MM.1S (cell line): ENCODE results near the gene CAPN10.

ENCODE experiments used
- DNase-seq: peaks from one replicate; pipeline ENCODE4 v3.0.0-alpha.2; 2015
- H2AFZ ChIP-seq: fragments of 300-600 bp; sonication (generic); 2 replicates; pipeline ENCODE4 v1.6.0; 2016; ENCODE audit warnings: antibody characterized with exemption, low read length
- H3F3A ChIP-seq: fragments of 300-600 bp; sonication (generic); 2 replicates; pipeline ENCODE4 v1.6.1; 2016; ENCODE audit warnings: mild to moderate bottlenecking, antibody characterized with exemption, low read length, moderate library complexity, mixed read lengths; ENCODE audit not compliant: insufficient read depth
- H3K27ac ChIP-seq: fragments of 300-600 bp; sonication (generic); 2 replicates; pipeline ENCODE4 v1.5.1; 2016; ENCODE audit warnings: mild to moderate bottlenecking, low read length
- H3K27me3 ChIP-seq: fragments of 300-600 bp; sonication (generic); replicated peaks from 2 replicates; pipeline ENCODE4 v1.6.0; 2016; ENCODE audit warnings: low read length; ENCODE audit not compliant: insufficient read depth
- H3K36me3 ChIP-seq: fragments of 300-600 bp; sonication (generic); replicated peaks from 2 replicates; pipeline ENCODE4 v1.6.1; 2016; ENCODE audit warnings: mild to moderate bottlenecking, low read length, mixed read lengths; ENCODE audit not compliant: insufficient read depth
- H3K4me1 ChIP-seq: fragments of 300-600 bp; sonication (generic); 2 replicates; pipeline ENCODE4 v1.6.1; 2016; ENCODE audit warnings: low read length, mixed read lengths
- H3K4me2 ChIP-seq: fragments of 300-600 bp; sonication (generic); 2 replicates; pipeline ENCODE4 v1.6.0; 2016; ENCODE audit warnings: low read depth, low read length
- H3K4me3 ChIP-seq: fragments of 300-600 bp; sonication (generic); 2 replicates; pipeline ENCODE4 v1.5.1; 2016; ENCODE audit warnings: low read length, mixed read lengths
- H3K79me2 ChIP-seq: fragments of 300-600 bp; sonication (generic); 2 replicates; pipeline ENCODE4 v1.6.1; 2016; ENCODE audit warnings: mixed run types, low read length, mixed read lengths
- H3K9ac ChIP-seq: fragments of 300-600 bp; sonication (generic); 2 replicates; pipeline ENCODE4 v1.6.1; 2016; ENCODE audit warnings: low read length, mixed read lengths
- H3K9me2 ChIP-seq: fragments of 300-600 bp; sonication (generic); replicated peaks from 2 replicates; pipeline ENCODE4 v1.6.1; 2016; ENCODE audit warnings: mild to moderate bottlenecking, low read length, mixed read lengths; ENCODE audit not compliant: insufficient read depth
- H3K9me3 ChIP-seq: fragments of 300-600 bp; sonication (generic); replicated peaks from 2 replicates; pipeline ENCODE4 v1.6.1; 2016; ENCODE audit warnings: mild to moderate bottlenecking, low read length, mixed read lengths; ENCODE audit not compliant: insufficient read depth
- H4K20me1 ChIP-seq: fragments of 300-600 bp; sonication (generic); 2 replicates; pipeline ENCODE4 v1.6.1; 2016; ENCODE audit warnings: mild to moderate bottlenecking, low read length, moderate library complexity, mixed read lengths; ENCODE audit not compliant: insufficient read depth
- EZH2 ChIP-seq: fragments of 300-600 bp; sonication (generic); optimal IDR thresholded peaks from 2 replicates; pipeline ENCODE3; 2017; ENCODE audit warnings: low read depth, mild to moderate bottlenecking, antibody characterized with exemption, low read length, mixed read lengths
- EZH2phosphoT487 ChIP-seq: fragments of 300-600 bp; sonication (generic); IDR thresholded peaks from 2 replicates; pipeline ENCODE4 v1.6.1; 2018; ENCODE audit warnings: antibody characterized with exemption, low read length
- TF ChIP-seq, protein P1 (sequence below): fragments of 300-600 bp; sonication (generic); IDR thresholded peaks from 2 replicates; pipeline ENCODE4 v1.5.1; 2016; ENCODE audit warnings: antibody characterized with exemption, low read length, mixed read lengths

CAPN10 gene

GRCh38 chr2:240577281-240578109 lies 9.0 kb upstream of the CAPN10 start:
- no peak overlapping the region for H3K9ac ChIP-seq
- no peaks in the 10 kb centered on the region for H3K27me3 ChIP-seq
- H3K36me3 ChIP-seq: no peaks in the 10 kb centered on the region
- no peak for DNase-seq
- TF ChIP-seq EZH2 (no peak), EZH2phosphoT487 (no peak)
- TF ChIP-seq, protein P1, sequence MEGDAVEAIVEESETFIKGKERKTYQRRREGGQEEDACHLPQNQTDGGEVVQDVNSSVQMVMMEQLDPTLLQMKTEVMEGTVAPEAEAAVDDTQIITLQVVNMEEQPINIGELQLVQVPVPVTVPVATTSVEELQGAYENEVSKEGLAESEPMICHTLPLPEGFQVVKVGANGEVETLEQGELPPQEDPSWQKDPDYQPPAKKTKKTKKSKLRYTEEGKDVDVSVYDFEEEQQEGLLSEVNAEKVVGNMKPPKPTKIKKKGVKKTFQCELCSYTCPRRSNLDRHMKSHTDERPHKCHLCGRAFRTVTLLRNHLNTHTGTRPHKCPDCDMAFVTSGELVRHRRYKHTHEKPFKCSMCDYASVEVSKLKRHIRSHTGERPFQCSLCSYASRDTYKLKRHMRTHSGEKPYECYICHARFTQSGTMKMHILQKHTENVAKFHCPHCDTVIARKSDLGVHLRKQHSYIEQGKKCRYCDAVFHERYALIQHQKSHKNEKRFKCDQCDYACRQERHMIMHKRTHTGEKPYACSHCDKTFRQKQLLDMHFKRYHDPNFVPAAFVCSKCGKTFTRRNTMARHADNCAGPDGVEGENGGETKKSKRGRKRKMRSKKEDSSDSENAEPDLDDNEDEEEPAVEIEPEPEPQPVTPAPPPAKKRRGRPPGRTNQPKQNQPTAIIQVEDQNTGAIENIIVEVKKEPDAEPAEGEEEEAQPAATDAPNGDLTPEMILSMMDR: no peak
- H3K4me3 ChIP-seq: no peak overlapping the region
- H3K4me2 ChIP-seq: no peak overlapping the region
- no peaks in the 10 kb centered on the region for H3K9me2 ChIP-seq
- peaks cover 32% of the 10 kb centered on the region for H3K4me1 ChIP-seq
- peaks cover 27% of the 10 kb centered on the region for H3F3A ChIP-seq
- H2AFZ ChIP-seq: no peak overlapping the region
- peaks cover 23% of the 10 kb centered on the region for H3K79me2 ChIP-seq
- H4K20me1 ChIP-seq: no peaks in the 10 kb centered on the region
- H3K9me3 ChIP-seq: no peaks in the 10 kb centered on the region
- peak overlapping the region; percentile 99; the same call in 1 of the 2 replicates for H3K27ac ChIP-seq

DNA sequence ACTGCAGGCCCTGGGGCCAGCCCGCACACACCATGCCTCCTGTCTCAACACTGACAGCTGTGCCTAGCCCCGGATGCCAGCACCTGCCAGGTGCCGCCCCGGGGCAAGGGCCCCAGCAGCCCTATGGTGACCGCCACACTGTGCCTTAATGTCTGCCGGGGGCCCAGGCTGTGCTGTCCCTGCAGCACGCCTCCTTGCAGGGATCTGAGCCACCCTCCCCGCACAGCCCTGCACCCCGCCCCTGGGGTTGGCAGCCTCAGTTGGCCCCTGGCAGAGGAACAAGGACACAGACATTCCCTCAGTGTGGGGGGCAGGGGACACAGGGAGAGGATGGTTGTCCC lies 8.5 kb upstream of the CAPN10 start:
- Histone ChIP-seq H3K4me1 (peaks cover 38% of the 10 kb centered on the region), H3K9me3 (no peaks in the 10 kb centered on the region), H3K4me2 (no peak overlapping the region), H3K4me3 (no peak overlapping the region), H3F3A (peaks cover 27% of the 10 kb centered on the region), H3K9me2 (no peaks in the 10 kb centered on the region), H4K20me1 (no peaks in the 10 kb centered on the region), H3K36me3 (no peaks in the 10 kb centered on the region), H3K79me2 (peaks cover 23% of the 10 kb centered on the region), H3K27ac (peak overlapping the region; percentile 99; the same call in 1 of the 2 replicates), H2AFZ (no peak overlapping the region), H3K9ac (no peak overlapping the region), H3K27me3 (no peaks in the 10 kb centered on the region)
- no peak for DNase-seq
- TF ChIP-seq EZH2phosphoT487: no peak
- no peak for TF ChIP-seq EZH2
- TF ChIP-seq, protein P1: no peak

DNA sequence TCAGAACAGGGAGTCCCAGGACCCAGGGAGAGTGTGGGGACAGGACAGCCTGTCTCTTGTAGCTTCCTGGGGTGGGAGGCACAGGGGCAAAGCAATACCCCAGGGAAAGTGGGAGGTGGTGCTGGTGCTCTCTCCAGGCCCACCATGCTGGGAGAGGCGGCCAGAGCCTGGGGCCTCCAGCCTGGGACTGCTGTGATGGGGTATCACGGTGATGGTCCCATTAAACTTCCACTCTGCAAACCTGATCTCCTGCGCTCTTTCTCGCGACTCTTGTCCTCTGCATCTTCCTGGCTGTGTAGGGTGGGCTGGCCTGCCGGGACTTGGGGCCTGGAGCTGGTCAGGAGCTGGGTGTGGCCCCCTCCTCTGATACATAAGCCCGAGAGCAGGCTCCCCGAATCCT lies 8.0 kb upstream of the CAPN10 start:
- no peaks in the 10 kb centered on the region for H4K20me1 ChIP-seq
- no peaks in the 10 kb centered on the region for H3K27me3 ChIP-seq
- H3K36me3 ChIP-seq: no peaks in the 10 kb centered on the region
- TF ChIP-seq EZH2phosphoT487 (no peak), EZH2 (no peak)
- TF ChIP-seq, protein P1: no peak
- H3K9ac ChIP-seq: no peak overlapping the region
- no peaks in the 10 kb centered on the region for H3K9me3 ChIP-seq
- DNase-seq: no peak
- H3K4me3 ChIP-seq: no peak overlapping the region
- H3K27ac ChIP-seq: peak overlapping the region; percentile 99; the same call in 1 of the 2 replicates
- no peaks in the 10 kb centered on the region for H3K9me2 ChIP-seq
- peak overlapping the region; percentile 35; the same call in 1 of the 2 replicates for H3K4me2 ChIP-seq
- peaks cover 27% of the 10 kb centered on the region for H3F3A ChIP-seq
- H2AFZ ChIP-seq: no peak overlapping the region
- peaks cover 41% of the 10 kb centered on the region for H3K4me1 ChIP-seq
- H3K79me2 ChIP-seq: peaks cover 25% of the 10 kb centered on the region
